Measurements from ENCODE around the gene SPHK2. TPM values are rescaled to one million over a fixed set of nuclear protein-coding genes. Genes with fewer than 3 reads are reported as not detected.
"Not testable (repeated sequence)": the region's sequence is repeated elsewhere in the genome, so short reads cannot be mapped to it uniquely, and the experiment has no call there.

The SPHK2 gene, protein sequence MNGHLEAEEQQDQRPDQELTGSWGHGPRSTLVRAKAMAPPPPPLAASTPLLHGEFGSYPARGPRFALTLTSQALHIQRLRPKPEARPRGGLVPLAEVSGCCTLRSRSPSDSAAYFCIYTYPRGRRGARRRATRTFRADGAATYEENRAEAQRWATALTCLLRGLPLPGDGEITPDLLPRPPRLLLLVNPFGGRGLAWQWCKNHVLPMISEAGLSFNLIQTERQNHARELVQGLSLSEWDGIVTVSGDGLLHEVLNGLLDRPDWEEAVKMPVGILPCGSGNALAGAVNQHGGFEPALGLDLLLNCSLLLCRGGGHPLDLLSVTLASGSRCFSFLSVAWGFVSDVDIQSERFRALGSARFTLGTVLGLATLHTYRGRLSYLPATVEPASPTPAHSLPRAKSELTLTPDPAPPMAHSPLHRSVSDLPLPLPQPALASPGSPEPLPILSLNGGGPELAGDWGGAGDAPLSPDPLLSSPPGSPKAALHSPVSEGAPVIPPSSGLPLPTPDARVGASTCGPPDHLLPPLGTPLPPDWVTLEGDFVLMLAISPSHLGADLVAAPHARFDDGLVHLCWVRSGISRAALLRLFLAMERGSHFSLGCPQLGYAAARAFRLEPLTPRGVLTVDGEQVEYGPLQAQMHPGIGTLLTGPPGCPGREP
- total RNA-seq (2014; rRNA removed; shearing (Covaris generic)) = 10.9 and 26.4 TPM in 2 replicates

DNA sequence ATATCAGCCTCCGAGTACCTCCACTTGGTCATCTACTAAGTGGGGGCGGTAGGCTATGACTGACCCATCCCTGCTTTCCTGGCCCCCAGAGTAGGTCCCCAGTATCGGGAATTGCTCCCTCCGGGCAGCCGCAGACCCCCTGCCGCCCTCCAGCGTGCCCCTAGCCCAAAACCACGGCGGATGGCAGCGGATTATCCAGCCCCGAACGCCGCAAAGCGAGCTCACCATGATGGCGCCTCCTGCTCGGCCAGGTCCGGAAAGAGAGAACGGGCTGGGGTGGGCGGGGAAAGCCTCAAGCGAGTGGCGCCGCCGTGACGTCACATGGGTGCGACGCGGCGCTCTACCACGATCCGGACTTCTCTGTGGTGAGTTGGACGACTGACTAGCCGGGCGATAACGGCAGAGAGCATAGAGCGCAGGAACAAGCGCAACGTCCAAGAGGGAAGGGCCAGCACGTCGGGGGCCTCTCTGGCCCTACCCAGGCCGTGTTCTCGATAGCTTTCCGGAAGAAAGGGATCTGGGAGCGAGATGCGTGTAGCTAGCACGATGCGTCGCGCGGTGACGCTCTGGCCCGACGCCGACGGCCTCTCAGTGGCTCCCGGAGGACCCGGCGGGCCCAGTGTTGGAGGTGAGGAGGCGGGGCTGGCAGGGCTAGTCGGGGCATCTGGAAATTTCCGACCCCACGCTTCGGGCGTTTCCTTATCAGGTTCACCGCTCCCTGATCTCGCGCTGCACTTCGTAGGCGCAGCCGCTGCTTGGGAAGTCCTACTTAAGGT, at the start of gene SPHK2, which contains the start of gene RPL18:
SPHK2 (plus strand) TSS at position 591 of the 776 bp plus-strand sequence. CDS start 1,009 bp downstream, outside the sequence.
RPL18 (minus strand) TSS at position 263 of the 776 bp plus-strand sequence; CDS start at position 228, 35 bp downstream.
- DNase-seq = peak; percentile 99
- H3K36me3 ChIP-seq (replicated peaks; ENCODE audit: control insufficient read depth, insufficient read depth, low read length) = peaks cover 27% of the 10 kb centered on the region
- no peaks in the 10 kb centered on the region for H3K27me3 ChIP-seq (ENCODE audit: control insufficient read depth, insufficient read depth, low read length)
- peak within 1 kb of the TSS; percentile 100 for H3K4me3 ChIP-seq (ENCODE audit: insufficient read depth, low read depth, low read length)

DNA sequence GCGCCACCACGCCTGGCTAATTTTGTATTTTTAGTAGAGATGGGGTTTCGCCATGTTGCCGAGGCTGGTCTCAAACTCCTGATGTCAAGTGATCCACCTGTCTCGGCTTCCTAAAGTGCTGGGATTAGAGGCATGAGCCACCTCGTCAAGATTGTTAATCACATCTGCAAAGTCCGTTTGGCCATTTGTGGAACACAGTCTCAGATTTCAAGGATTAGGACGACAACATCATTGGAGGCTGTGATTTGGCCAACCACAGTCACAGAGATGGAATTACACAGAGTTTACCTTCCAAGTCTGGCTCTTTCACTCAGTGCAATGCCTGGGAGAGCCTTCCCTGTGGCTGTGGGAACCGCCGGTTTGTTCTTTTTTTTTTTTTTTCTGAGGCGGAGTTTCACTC, 49.5 kb upstream of the SPHK2 start:
- peak; percentile 12 for DNase-seq
- no peak overlapping the region for H3K4me3 ChIP-seq (ENCODE audit: insufficient read depth, low read depth, low read length)
- H3K36me3 ChIP-seq (replicated peaks; ENCODE audit: control insufficient read depth, insufficient read depth, low read length) = no peaks in the 10 kb centered on the region
- no peaks in the 10 kb centered on the region for H3K27me3 ChIP-seq (ENCODE audit: control insufficient read depth, insufficient read depth, low read length)

DNA sequence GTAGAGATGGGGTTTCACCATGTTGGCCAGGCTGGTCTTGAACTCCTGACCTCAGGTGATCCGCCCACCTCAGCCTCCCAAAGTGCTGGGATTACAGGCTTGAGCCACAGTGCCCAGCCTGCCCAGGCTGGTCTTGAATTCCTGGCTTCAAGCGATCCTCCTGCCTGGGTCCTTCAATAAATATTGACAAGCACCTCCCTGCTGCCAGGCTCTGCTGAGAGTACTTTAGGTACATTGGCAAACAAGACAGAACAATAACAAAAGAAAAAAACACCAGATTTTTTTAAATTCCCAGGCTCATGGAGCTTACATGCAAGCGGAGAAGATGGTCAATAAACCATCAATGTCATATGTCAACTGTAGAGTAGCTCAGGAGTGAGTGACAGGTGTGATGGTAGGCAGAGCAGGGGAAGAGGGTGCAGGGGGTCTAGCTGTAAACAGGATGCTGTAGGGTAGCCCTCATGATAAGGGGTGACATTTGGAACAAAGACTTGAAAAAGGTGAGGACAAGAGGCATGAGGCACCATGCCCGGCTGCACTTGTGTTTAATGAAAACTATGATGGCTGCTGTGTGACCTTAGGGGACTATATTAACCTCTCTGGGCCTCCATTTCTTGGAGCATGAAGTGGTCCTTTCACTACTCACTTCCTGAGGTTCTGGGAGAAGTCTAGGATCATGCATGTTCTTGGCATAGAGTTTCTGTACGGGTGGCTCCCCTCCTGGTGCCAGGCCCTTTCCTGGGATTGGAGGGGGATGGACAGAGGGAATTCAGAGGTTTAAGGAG, 47.7 kb upstream of the SPHK2 start:
- no peak overlapping the region for H3K4me3 ChIP-seq (ENCODE audit: insufficient read depth, low read depth, low read length)
- no peaks in the 10 kb centered on the region for H3K27me3 ChIP-seq (ENCODE audit: control insufficient read depth, insufficient read depth, low read length)
- H3K36me3 ChIP-seq (replicated peaks; ENCODE audit: control insufficient read depth, insufficient read depth, low read length) = no peaks in the 10 kb centered on the region
- peak; percentile 8 for DNase-seq

DNA sequence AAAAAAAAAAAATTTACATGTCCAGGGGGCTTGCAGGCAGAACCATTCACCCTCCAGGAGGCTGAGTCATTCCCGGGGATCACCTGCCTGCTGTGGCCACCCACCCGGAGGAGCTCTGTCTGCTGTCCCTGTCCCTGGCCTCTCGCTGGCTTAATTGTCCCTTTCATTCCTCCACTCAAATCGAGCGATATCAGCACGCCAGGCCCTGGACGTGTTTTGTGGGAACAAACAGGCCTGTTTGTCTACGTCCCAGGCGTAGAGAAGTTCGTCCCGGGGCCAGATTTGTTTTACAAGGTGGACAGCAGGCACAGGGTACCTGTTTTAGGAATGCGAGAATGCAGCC, 46.2 kb upstream of the SPHK2 start:
- peak; percentile 35 for DNase-seq
- no peaks in the 10 kb centered on the region for H3K36me3 ChIP-seq (replicated peaks; ENCODE audit: control insufficient read depth, insufficient read depth, low read length)
- H3K27me3 ChIP-seq (ENCODE audit: control insufficient read depth, insufficient read depth, low read length) = no peaks in the 10 kb centered on the region
- H3K4me3 ChIP-seq (ENCODE audit: insufficient read depth, low read depth, low read length) = no peak overlapping the region

DNA sequence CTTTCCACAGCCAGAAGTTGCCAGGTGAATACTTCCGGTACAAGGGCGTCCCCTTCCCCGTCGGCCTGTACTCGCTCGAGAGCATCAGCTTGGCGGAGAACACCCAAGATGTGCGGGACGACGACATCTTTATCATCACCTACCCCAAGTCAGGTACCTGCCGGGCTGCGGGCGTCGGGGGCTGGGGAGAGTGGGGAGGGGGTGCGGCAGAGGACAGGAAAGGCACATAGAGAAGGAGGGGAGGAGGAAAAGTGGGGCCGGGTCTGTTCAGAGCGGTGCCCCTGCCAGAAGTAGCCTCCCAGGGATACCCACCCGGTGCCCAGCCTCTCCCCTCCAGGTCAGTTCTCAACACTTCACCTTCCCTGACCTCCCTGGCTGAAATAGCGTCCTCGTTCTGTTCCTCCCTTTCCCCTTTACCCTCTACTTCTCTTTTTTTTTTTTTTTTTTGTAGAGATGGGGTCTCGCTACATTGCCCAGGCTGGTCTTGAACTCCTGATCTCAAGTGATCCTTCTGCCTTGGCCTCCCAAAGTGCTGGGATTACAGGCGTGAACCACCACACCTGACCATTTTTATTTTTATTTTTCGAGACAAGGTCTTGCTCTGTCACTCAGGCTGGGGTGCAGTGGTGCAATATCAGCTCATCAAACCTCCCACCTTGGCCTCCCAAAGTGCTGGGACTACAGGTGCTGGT, 43.2 kb upstream of the SPHK2 start:
- Histone ChIP-seq H3K36me3 (replicated peaks; ENCODE audit: control insufficient read depth, insufficient read depth, low read length) (no peaks in the 10 kb centered on the region), H3K27me3 (ENCODE audit: control insufficient read depth, insufficient read depth, low read length) (no peaks in the 10 kb centered on the region), H3K4me3 (ENCODE audit: insufficient read depth, low read depth, low read length) (no peak overlapping the region)
- peak; percentile 36 for DNase-seq

DNA sequence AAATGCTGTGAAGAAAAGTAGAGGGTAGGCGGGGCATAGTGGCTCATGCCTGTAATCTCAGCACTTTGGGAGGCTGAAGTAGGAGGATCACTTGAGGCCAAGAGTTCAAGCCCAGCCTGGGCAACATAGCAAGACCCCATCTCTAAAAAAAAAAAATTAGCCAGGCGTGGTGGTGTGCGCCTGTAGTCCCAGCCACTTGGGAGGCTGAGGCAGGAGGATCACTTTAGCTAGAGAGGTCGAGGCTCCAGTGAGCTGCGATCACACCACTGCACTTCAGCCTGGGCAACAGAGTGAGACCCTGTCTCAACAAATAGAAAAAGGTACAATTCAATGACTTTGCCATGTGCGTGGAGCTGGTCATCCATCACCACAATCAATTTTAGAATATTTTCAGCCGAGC, 41.4 kb upstream of the SPHK2 start:
- not testable (repeated sequence) for H3K36me3 ChIP-seq (replicated peaks; ENCODE audit: control insufficient read depth, insufficient read depth, low read length); H3K4me3 ChIP-seq (ENCODE audit: insufficient read depth, low read depth, low read length); DNase-seq; H3K27me3 ChIP-seq (ENCODE audit: control insufficient read depth, insufficient read depth, low read length)

DNA sequence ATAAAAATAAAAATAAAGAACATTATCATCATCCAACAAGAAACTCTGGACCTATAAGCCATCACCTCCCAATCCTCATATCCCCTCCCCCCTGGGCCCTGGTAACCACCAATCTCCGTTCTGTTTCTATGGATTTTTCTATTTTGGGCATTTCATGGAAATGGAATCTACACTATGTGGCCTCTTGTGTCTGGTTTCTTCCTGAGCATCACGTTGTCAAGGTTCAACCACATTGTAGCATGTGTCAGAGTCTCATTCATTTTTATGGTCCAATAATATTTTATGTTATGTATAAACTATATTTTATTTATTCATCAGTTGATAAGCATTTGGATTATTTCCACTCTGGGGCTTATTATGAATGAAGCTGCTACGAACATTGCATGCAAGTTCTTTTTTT, 40.4 kb upstream of the SPHK2 start:
- Histone ChIP-seq H3K4me3 (ENCODE audit: insufficient read depth, low read depth, low read length) (no peak overlapping the region), H3K27me3 (ENCODE audit: control insufficient read depth, insufficient read depth, low read length) (no peaks in the 10 kb centered on the region), H3K36me3 (replicated peaks; ENCODE audit: control insufficient read depth, insufficient read depth, low read length) (no peaks in the 10 kb centered on the region)
- no peak for DNase-seq

DNA sequence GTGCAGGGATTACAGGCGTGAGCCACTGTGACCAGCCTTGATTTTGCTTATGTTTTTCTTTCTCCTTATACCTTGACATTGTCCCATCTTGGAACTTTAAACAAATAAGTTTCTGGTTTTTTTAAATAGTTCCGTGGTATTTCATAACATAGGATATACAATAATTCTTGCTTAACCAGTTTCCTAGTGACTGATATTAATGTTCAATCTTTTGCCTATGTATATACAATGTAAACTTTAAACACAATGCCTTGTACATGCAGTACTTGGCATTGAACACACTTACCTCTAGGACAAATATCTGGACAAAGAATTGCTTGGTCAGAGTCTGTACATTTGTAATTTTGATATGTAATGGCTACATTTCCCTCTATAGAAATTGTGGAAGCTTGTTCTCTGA, 37.1 kb upstream of the SPHK2 start:
- Histone ChIP-seq H3K4me3 (ENCODE audit: insufficient read depth, low read depth, low read length) (no peak overlapping the region), H3K36me3 (replicated peaks; ENCODE audit: control insufficient read depth, insufficient read depth, low read length) (no peaks in the 10 kb centered on the region), H3K27me3 (ENCODE audit: control insufficient read depth, insufficient read depth, low read length) (no peaks in the 10 kb centered on the region)
- no peak for DNase-seq

DNA sequence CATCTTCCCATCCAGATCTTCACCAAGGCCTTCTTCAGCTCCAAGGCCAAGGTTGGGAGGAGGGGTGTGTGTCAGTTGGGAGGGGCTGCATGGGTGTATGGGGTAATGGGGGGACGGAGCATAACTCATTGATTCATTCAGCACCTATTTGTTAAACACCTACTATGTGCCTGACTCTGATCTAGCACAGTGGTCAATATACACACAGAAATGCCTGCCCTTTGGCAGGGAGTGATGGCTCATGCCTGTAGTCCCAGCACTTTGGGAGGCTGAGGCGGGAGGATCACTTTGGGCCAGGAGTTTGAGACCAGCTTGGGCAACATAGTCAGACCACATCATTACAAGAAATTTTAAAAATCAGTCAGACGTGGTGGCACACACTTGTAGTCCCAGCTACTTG, 31.9 kb upstream of the SPHK2 start:
- Histone ChIP-seq H3K4me3 (ENCODE audit: insufficient read depth, low read depth, low read length) (no peak overlapping the region), H3K36me3 (replicated peaks; ENCODE audit: control insufficient read depth, insufficient read depth, low read length) (no peaks in the 10 kb centered on the region), H3K27me3 (ENCODE audit: control insufficient read depth, insufficient read depth, low read length) (no peaks in the 10 kb centered on the region)
- DNase-seq = no peak

DNA sequence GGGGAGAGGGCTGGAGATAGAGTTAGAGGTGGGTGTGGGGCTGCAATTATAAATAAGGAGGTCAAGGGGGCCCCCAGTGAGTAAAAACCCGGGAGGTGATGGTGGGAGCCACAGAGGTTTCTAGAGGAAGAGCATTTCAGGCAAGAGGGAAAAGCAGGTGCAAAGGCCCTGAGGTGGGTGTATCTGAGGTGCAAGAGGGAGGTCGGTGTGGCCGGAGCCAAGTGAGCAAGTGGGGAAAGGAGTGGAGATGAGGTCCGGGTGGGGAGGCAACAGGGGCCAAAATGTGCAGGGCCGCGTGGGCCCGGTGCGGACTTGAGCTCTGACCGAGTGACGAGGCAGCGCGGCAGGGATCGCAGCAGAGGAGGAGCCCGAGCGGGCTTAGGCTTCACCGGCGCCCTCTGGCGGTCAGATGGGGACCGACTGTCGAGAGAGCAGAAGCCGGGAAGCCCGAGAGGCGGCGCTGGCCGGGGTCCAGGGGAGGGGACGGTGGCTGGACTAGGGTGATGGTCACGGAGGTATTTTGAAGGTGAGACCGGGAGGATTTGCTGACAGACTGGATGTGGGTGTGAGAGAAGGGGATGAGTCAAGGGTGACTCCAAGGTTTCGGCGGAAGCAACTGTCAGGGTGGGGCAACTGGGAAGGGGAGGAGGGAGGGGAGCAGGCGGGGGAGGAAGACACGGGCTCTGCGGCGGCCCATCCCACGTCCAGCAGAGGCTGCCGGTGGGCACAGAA, 30.5 kb upstream of the SPHK2 start:
- Histone ChIP-seq H3K4me3 (ENCODE audit: insufficient read depth, low read depth, low read length) (peak overlapping the region; percentile 41), H3K36me3 (replicated peaks; ENCODE audit: control insufficient read depth, insufficient read depth, low read length) (no peaks in the 10 kb centered on the region), H3K27me3 (ENCODE audit: control insufficient read depth, insufficient read depth, low read length) (no peaks in the 10 kb centered on the region)
- DNase-seq = peak; percentile 97

DNA sequence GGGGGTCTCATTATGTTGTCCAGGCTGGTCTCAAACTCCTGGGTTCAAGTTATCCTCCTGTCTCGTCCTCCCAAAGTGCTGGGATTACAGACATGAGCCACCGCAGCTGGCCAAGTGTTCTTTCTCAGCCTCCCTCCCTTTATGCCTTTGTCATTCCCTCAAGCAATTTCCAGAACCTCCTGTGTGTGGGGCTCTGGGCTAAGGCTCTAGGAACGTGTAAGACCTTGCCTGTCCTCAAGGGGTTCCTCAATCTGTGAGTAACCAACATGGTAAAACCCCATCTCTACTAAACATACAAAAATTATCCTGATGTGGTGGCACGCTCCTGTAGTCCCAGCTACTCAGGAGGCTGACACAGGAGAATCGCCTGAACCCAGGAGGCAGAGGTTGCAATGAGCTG, 28.3 kb upstream of the SPHK2 start:
- Histone ChIP-seq H3K27me3 (ENCODE audit: control insufficient read depth, insufficient read depth, low read length) (no peaks in the 10 kb centered on the region), H3K36me3 (replicated peaks; ENCODE audit: control insufficient read depth, insufficient read depth, low read length) (no peaks in the 10 kb centered on the region), H3K4me3 (ENCODE audit: insufficient read depth, low read depth, low read length) (no peak overlapping the region)
- DNase-seq = peak; percentile 67

DNA sequence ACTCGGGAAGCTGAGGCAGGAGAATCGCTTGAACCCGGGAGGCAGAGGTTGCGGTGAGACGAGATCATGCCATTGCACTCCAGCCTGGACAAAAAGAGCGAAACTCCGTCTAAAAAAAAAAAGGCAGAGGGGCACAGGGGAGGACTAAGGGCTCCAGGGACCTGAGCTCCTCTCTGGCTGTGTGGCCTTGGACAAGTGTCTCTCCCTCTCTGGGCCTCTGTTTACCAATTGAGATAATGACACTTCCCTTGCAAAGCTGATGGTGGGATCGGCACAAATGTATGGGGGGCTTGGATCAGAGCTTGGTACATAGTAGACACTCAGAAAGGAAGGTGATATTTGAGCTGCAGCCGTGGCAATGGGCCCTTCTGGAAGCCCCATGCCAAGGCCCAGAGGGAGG, 24.1 kb upstream of the SPHK2 start:
- DNase-seq = peak; percentile 22
- no peaks in the 10 kb centered on the region for H3K36me3 ChIP-seq (replicated peaks; ENCODE audit: control insufficient read depth, insufficient read depth, low read length)
- H3K4me3 ChIP-seq (ENCODE audit: insufficient read depth, low read depth, low read length) = no peak overlapping the region
- H3K27me3 ChIP-seq (ENCODE audit: control insufficient read depth, insufficient read depth, low read length) = no peaks in the 10 kb centered on the region

DNA sequence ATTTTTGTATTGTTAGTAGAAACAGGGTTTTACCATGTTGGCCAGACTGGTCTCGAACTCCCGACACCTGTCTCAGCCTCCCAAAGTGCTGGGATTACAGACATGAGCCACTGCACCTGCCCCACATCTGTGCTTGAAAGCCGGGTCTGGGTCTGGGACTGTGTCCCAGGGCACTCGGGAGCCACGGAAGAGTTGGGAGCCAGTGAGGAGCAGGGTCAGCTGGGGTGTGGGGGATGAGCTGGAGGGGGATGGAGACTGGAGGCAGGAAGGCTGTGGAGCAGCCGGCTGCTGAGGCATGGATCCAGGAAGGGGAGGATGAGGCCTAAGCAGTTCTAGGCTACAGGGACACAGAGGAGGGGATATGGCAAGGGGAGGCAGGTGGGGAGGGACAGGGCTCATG, 23.5 kb upstream of the SPHK2 start:
- H3K36me3 ChIP-seq (replicated peaks; ENCODE audit: control insufficient read depth, insufficient read depth, low read length) = peaks cover 2% of the 10 kb centered on the region
- H3K27me3 ChIP-seq (ENCODE audit: control insufficient read depth, insufficient read depth, low read length) = no peaks in the 10 kb centered on the region
- no peak overlapping the region for H3K4me3 ChIP-seq (ENCODE audit: insufficient read depth, low read depth, low read length)
- no peak for DNase-seq

Data from H7 (cell line).